ENCODE results near the gene SCN5A.

Gene SCN5A

DNA sequence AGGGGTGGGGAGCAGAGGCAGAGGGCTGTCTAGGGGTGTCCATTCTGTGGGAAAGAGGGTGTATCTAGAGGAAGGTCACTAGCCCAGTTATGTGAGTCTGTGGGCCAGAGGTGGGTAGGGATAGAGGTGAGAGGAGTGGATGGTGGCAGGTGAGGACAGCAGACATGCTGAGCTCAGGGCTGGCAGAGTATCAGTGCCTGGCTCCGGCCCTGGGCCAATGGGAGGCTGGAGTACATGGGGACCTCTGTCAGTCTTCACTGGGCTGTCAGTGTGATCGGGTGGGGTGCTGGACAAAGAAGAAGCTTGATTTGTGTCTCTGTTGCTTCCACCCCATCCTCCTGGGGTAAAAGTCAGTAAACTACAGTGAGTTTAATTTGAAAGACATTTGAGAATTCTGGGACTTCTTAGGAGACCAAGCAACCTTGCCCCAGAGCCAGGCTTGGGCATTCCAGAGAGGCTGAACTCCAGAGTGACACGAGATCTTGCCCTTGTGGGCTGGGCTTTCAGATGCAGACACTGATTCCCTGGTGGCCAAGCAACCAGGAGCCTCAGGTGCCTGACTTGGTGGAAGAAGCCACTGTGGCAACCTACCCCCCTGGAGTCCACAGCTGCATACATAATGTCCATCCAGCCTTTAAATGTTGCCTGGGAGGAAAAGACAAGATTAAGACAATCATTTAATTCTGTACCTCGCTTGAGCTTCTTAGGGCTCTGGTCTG lies 92.7 kb downstream of the SCN5A start:
- no peak for DNase-seq

DNA sequence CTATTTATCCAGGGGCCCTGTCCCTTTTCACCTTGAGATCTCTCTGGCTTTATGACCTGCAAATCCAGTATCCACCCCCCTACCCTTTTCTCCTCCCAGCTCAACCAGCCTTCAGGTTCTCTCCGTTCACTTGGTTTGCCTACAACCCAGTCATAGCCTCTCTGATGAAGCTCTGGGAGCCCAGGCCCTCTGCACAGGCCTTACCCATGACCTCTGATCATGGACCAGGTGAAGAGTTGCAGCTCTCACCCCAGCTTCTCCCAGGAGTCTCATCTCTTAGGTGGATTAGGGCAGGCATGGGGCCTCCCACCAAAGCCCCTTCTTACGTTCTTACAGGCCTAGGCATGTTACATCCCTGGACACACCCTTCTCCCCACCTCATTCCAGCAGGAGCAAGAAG lies 93.6 kb downstream of the SCN5A start:
- no peak for DNase-seq

DNA sequence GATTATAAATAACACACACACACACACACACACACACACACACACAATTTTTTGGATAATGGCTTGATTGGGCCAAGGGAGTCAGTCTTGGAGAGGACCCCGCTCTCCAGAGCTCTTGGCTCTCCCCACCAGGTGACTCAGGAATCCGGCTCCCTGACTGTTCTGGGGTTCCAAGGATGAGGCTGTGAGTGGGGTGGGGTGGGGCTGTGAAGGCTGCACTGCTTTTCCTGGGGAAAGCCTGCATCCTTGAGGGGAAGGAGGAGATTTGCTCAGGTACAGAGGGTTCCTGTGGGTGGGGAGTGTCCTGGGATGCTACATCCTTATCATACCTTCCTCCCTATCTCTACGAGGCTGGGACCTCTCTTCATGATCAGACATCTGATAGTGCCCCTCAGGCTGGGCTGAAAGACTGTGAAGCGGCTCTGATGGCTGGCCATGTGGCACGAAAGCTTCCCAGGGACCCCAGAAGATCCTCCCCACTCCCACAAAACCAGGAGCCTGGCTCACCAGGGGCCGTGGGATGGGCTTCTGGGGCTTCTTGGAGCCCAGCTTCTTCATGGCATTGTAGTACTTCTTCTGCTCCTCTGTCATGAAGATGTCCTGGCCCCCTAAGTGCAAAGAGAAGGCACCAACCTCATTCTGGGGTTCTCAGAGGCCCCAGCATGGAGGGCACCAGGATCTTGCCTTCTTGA lies 94.2 kb downstream of the SCN5A start:
- DNase-seq, result no peak

DNA sequence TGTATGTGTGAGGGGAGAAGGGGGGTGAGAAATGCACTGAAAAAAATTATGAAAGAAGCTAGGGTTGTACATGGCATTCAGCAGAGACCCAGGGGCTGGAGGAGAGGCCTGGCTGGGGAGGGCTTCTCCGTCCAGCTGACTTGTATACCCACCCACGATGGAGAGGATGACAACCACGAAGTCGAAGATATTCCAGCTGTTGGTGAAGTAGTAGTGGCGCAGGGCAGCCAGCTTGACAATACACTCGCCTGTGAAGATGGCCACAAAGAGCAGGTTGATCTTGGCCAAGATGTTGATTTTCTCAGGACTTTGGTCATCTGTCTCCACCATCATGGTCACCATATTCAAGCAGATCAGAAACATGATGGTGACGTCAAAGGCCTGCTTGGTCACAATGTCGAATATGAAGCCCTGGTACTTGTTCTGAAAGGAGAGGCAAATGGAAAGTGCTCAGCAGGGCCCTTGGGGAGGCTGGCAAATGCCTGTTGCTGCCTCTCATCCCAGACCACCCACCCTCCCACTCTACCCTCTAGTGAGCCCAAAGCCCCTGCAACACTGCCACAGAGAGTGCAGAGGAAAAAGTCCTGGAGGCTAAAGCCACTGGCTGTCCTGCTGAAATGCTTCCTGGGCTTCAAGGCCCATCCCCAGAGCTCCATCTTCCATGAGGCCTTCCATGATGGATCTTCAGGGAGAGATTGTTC lies 95.2 kb downstream of the SCN5A start:
- DNase-seq, result no peak

DNA sequence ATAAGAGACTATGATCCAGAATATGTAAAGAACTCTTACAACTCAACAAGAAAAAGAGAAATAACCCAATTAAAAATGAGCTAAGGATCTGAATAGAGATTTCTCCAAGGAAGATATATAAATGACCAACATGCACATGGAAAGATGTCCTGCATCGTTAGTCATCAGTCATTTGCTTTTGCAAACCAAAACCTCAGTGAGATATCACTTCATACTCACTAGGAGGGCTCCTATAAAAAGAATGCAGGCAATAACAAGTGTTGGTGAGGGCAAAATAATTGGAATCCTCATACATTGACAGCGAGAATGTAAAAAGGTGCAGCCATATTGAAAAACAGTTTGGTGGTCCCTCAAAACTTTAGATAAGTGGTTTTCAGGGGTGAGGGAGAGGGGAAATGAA lies 96.4 kb downstream of the SCN5A start:
- DNase-seq, result no peak

DNA sequence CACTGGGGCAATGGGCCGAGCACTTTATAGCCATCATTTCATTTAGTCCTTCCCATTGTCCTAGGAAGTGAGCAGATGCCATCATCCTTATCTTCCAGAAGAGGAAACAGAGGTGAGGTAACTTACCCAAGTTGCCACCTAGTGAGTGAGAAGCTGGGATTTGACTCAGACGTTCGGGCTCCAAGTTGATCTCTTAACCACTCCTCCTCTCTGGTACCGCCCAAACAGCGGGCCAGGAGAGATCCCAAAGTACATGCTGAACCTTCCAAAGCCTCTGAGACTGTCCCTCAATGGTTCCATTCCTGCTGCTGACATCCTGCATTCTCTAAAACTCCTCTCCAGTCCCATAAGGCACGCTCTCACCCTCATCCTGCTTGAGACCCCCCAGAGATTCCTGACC lies 97.1 kb downstream of the SCN5A start:
- no peak for DNase-seq

DNA sequence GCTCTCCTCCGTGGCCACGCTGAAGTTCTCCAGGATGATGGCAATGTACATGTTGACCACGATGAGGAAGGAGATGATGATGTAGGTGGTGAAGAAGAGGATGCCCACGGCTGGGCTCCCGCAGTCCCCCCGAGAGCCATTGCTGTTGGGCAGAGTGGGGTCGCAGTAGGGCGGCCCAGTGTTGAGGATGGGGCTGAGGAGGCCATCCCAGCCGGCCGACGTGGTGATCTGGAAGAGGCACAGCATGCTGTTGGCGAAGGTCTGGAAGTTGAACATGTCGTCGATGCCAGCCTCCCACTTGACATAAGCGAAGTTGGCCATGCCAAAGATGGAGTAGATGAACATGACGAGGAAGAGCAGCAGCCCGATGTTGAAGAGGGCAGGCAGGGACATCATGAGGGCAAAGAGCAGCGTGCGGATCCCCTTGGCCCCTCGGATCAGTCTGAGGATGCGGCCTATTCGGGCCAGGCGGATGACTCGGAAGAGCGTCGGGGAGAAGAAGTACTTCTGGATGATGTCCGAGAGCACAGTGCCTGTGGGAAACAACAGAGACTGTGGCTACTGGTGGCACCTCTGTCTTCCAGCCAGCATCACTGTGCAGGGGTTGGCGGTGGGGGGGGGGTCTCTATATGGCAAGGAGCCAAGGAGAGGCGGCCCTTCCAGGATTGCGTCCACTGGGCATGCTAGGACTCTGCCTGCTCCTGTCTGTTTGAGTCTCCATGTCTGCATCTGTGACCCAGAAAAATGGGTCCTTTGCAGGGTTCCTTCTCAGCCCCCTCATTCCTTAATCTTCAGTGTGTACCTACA lies 98.3 kb downstream of the SCN5A start:
- no peak for DNase-seq

DNA sequence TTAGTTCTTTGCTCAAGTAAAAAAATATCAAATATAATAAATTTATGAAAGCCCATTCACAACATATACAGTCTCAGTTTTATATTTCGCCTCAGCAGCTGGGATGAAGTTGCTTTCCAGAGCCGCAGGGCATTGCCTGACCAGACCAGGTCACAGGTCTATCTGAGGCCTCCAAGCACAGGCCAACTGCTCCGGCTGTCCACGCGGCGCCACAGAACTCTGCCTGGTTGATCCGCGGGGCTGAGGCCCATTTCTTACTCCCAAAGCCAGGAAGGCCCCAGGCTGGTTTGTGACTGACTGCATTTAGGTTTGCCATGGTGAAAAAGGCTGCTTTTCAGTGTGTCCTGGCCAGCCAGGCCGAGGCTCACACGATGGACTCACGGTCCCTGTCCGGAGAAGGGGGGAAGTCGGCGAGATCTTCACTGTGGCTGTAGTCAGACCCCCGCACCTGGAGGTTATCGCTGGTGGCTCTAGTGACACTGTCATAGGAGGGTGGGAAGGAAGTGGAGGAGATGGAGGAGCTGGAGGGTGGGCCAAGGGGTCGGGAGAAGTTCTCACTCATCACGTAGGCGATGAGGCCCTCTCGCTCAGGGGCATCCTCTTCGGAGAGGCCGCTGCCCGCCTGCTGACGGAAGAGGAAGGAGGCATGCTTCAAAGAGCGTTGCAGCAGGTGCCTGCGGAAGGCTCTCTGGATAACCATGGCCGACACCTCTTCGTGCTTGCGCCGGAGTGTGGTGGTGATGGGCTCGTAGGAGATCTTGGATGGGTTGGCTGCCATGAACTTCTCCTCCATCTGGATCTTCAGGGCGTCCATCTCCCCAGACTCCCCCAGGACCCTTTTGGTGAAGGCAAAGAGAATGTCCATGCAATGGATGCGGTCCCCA lies 99.3 kb downstream of the SCN5A start:
- DNase-seq, result no peak

DNA sequence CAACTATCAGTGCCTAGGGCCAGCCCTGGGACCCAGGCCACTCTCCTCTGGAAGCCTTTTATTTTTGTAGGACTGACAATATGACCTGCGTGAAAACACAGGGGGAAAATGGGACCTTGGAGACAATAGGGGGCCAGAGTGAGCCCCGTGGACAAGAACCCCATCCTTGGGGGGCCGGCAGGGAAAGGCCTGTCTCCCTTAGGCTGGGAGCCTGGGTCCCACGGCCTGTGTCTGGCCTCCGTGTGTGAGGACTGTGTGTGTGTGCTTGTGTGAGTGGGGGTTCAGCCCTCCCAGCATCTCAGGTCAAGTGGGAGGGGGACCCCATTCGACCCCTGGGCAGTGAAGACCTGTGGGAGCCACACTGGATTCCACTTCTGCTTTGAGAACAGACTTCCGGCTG lies 100.0 kb downstream of the SCN5A start:
- DNase-seq, result no peak

DNA sequence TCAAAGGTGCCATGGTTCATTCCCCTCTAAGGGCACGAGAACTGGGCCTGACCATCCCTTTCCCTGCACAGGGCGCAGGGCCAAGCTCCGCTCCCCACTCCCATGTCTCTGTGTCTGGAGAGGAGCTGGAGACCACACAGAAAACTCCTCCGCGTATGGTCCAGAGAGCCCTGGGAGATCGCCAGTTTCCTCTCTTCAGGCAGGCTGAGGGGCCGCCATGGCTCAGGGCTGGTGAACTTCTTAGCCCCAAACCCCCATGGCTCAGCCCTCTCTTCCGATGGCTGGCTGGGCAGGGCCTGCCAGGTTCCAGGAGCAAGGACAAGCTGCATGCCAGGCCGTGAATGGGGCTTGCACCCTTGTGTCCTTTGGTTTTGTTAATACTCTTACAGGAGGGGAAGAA lies 100.4 kb downstream of the SCN5A start:
- no peak for DNase-seq

DNA sequence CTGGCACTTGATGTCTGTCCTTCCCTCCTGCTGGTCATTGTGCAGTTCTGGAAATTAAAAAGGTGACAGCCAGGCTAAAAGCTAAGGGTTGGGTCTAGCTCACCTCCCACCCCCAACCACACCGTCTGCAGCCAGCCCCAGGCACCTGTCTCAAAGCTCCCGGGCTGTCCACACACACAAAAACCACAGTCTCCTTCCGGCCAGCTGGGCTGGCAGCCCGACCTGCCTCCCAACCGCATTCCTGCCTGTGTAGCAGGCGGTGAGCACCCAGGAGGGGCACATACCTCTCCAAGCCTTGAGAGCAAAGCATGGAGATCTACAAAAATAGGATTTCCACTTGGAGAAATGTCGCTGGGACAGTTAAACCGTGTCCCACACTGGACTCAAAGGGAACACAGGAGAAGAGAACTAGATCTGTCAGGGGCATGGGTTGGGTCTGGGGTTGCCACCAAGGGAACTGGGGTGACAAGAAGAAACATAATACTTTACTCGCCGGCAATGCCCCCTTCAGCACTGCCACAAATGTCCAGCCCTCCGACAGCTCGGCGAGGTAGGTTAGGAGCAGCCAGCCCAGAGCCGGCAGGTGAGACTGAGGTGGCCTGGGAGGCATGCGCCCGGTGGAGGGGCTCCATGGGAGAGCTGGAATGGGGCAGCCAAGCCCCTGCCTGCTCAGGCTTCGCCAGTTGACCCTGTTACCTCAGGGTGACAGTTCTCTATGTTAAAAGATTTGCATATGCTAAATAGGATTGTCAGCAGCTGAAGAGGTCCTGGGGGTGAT lies 101.1 kb downstream of the SCN5A start:
- no peak for DNase-seq

DNA sequence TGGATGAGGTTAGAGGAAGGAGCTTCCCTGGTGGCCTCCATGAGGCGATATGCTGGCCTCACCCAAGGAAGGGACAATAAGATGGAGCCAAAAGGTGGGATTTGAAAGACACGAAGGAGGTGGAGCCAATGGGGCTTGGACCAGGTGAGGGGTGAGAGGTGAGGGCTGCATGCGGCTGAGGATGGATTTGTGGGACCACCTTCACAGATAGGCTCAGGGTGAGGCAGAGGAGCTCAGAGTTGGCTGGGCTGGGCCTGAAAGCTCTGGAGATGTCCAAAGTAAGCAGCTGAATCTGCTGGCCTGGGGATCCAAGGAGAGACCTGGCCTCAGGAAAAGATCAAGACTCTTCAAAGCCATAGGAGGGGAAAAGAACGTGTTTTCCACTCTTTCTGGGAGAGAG lies 103.5 kb downstream of the SCN5A start:
- DNase-seq, result no peak

DNA sequence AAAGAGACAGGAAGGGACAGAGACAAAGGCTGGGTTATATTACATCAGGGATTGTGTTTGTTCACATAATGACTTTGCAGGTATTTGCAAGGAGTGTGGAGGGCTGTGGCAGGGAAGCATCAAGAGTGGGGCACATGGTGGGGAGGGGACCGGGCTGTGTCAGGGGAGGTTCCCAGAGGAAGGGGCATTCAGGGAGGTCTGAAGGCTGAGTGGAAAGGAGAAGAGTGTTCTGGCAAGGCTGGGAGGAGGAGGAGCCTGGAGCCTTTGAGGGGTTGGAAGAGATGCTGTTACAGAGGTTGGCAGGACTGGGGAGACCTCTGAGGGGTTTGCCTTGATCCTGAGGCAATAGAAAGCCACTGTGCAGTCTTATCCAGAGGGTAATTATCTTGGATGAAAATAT lies 103.9 kb downstream of the SCN5A start:
- no peak for DNase-seq

DNA sequence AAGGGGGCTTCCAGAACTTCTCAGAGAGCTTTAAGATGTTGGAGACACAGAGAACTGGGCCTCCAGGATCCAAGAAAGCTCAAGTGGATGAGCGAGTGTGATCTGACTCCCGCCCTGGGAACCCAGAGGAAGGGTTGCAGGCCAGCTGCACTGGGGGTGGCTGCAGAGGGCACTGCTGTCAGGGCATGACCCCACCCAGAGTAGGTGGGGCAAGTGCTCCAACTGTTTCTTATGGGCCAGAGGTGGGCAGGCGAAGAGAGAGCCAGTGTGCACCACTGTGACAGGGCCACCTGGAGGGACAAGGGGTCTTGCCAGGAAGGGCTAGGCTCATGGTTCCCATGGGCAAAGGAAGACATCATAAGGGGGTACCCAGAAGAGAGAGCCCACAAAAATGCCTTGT lies 104.6 kb downstream of the SCN5A start:
- no peak for DNase-seq

DNA sequence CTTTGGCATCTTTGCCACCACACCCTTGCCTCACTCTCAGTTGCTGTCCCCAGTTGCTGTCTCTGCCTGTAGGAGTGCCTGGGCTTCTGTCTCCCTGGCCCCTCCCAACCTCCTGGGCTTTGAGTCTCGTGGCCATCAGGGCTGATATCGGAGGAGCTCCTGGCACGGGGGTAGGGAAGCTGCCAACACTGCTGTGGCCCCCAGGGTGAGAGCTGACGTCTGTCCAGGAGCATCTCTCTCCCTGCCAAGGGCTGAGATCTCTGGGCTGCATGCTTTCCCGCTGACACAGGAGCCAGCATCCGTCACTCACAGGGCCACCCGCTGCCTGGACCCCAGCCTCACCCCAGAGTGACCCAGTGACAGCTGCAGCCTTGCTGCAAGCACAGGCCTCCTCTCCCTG lies 105.9 kb downstream of the SCN5A start:
- no peak for DNase-seq

DNA sequence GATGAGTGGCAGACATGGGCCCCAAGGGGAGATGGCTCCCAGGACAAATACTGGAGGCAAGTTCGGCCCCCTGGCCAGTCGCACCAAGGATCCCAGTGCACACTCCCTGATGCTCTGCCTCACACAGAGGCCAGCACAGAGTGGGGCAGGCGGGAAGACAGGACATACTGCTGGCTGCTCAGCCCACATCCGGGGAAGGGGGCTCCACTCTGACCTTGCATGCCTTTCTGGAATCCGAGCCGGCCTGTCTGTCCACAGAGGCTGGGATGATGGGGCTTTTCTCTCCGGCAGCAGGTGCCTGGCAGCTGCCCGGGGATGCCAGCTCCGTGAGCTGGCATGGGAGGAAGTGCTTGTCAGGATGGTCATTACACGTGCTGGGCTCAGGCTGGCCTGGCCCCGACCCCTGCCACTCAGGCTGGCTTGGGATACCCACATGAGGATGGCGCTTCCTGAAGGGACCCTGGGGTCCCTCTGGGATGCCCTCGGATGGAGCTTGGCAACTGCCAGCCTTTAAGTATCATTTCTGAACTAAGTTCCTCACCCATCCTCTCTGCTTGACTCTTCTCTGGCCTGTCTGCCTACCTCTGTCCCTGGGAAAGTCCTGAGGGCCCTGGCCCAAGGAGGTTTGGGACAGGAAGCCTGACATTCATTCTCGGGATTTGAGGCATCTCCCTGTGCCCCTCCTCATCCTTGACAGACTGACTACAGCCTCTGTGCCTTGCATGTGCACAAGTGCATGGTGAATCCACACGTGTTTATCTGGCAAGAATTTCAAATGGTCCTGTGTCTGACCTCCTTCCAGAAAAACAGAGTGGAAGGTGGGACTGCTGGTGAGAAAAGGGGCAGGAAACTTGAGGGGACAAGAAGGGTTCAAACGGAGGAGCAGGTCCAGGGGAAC lies 106.8 kb downstream of the SCN5A start:
- no peak for DNase-seq

DNA sequence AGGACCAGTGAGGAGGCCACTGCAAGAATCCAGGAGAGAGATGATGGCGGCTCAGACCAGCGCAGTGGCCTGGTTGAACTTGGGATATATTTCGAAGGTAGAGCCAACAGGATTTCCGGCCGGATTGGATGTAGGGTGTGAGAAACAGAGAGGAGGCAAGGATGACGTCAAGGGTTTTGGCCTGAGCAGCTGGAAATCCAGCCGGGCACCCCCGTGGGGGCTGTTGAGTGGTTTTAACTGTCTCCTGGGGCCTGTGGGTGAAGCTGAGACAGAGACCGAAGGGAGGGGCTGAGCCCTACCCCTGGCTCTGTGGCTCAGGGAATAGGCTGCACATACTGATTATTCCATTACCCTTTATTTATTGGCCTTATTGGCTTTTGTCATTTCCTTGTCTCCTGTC lies 107.7 kb downstream of the SCN5A start:
- DNase-seq, result no peak

DNA sequence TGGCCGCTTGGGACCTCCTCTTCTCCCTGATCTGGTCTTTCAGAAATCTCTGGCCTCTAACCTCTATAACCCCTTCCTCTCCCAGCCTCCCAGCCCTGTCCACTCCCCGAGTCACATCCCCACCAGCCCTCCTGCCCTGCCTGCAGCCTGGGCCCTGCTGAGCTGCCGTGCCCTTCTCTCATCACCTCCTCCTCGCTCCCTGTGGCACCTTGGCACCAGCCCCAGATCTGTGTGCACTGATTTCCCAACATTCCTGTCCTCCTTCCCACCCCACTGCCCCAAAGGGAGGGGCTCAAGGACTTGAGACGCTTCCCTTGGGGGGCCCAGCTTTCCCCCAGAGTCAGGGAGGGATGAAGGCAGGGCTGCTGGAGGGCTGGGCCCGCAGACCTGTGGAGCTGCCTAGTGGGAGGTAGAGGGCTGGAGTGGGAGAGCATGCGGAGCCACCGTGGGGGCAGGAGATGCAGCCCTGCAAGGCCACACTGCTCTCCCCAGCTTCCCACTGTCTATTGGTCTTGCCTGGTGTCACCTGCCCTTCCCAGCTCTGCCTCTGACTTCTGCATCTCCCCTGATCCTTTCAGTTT lies 110.6 kb downstream of the SCN5A start:
- no peak for DNase-seq

DNA sequence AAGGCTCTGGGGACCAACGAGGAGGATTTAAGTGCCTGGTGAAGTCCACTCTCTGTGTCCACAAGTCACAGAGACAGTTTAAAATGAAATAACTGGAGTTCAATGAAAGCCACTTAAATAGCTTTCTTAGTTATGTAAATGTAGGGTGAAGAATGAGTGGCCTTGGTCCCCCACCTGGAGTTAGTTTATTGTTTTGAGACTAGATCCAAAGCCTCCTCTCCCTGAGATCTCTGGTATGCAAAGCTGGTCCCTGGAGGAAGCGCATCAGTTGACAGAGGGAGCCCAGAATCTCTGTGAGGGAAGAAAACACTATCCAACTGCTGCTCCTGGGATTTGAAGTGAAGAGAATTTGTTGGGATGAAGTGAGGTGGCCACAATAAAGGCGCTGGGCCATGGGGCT lies 112.8 kb downstream of the SCN5A start:
- no peak for DNase-seq

DNA sequence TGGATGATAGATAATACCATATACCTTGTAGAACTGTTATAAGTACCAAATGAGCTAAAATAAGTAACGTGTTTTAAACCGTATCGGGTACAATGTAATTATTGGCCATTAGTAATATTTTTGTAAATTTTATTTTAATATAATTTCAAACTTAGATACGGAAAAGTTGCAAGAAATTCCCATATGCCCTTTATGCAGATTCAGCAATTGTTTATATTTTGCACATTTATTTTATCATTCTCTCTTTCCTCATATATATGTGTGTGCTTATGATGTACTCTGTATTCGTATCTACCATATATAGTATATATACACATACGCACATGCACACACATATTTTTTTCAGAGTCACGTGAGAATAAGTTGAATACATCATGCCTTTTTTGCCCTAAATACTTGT lies 114.9 kb downstream of the SCN5A start:
- DNase-seq, result no peak
